ENCODE results near the gene TMEM135.
A peak's percentile ranks its signal among the peaks of the same experiment; 100 is the strongest.
"Not testable (repeated sequence)": the region's sequence is repeated elsewhere in the genome, so short reads cannot be mapped to it uniquely, and the experiment has no call there.

Gene TMEM135

DNA sequence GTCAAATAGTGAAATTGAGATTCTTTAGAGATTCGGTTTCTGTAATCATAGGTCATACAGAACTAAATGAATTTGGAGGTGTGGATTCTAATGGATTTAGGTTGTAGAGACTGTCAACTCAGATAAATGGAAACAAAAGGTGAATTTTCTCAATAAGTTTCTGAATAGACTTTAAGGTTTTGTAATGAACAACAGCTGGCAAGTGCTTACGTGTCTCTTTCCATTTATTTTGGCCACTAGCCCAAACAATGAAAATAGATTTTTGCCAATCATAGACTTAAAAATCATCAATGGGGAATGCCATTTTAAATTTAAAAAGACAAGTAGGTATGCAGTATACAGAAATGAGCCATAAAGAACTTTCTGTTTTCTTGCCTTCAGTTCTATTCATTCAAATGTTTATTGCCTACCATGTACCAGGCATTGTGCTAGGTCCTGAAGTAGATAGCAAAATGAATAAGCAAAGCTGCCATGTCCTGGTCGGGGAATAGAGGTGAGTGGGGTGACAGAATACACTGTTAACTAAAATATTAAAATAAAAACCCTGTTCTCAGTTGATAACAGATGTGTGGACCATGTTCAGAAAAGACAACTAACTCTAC, 16.9 kb upstream of the TMEM135 start:
- no peak for DNase-seq

DNA sequence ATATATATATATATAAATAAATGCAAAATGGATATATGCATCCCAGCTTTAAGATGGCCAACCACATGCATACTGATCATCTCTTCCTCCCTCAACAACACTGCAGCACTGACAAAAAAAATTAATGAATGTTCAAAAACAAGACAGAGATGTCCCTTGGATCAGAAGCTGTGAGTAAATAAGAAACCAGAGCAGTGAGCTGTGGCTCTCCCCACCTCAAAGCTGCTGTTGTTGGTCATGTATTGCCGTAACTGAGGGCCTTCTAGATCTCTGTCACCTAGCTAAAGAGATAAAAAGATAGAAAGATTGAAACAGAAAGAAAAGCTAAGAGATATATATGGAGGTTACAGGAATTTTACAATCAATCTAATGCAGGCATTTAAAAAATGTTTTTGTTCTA, 15.5 kb upstream of the TMEM135 start:
- no peak for DNase-seq

DNA sequence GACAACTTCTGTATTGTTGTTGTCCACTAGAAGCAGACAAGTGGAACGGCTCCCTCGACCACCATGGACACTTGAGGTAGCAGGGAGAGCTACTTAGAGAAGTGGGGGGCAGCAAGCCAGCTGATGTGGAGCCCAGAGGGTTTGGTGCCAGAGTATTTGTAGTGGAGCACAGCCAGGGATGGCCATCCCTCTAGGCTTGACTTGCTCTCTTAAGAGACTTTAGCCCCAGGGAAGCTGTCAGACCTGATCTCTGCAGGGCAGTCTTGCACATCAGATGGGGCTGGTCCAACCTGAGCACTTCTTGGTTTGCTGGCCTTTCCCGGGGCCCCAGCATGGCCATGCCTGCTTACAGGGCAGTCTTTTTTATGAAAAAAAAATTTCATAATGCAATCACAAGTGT, 15.0 kb upstream of the TMEM135 start:
- no peak for DNase-seq

DNA sequence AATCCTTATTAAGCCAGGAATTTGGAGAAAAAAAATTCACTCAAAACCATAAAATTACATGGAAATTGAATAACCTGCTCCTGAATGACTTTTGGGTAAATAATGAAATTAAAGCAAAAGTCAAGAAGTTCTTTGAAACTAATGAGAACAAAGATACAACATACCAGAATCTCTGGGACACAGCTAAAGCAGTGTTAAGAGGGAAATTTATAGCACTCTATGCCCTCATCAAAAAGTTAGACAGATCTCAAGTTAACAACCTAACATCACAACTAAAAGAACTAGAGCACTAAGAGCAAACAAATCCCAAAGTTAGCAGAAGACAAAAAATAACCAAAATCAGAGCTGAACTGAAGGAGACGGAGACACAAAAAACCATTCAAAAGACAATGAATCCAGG, 11.3 kb upstream of the TMEM135 start:
- not testable (repeated sequence) for DNase-seq

DNA sequence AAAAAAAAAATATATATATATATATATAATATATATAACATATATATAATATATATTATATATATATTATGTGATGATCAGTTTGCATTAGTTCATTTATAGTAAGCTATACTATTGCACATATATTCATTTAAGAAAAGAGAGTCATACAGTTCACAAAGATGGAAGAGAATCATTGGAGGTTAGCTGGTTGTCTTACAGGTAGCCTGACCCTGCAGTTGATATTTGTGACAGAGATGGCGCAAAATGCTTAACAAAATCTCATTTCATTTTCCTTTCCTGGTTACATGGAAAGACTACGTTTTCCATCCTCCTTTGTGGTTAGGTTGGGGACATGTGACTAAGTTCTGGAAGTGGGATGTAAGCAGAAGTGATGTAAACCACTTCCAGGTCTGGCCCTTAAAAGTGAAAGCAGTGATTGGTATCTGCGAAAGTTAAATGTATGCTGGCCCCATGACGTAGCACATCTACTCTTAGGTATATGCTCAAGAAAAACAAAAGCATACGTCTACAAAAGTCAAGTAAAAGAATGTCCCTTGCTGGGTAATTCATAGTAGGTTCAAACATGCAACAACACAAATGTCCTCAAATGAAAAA, 7.2 kb upstream of the TMEM135 start:
- DNase-seq, result no peak

DNA sequence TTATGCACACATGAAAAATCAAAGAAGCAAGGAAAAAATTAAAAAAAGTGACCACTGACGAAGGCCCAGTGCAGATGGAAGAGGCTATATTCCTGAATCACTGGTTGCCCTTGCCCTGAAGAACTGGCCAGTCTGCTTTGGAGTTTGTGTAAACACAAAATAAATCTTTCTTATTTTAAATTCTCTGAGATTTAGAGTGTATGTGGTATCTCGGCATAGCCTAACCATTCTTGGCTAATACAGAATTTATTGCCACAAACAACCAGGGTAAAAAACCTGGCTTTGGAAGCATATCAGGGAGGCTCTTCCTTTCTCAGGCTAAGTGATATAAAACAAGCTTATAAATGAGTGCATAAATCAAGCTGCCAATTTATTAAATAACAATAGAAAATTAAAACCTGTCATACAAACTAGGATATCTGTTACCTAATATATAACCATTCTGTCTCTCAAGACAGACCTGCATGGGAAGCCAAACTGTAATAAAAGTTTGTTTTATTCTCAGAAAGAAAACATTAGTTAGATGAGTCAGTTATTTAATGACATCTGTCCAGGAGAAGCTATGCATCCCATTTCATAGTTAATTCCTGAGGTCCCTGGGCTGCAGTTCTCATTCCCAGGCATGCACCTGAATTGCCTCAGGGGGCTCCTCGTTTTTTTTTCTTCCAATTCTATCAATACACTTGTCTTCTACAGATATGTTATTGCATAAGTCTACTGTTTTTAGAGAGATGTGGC, 6.1 kb upstream of the TMEM135 start:
- no peak for DNase-seq

DNA sequence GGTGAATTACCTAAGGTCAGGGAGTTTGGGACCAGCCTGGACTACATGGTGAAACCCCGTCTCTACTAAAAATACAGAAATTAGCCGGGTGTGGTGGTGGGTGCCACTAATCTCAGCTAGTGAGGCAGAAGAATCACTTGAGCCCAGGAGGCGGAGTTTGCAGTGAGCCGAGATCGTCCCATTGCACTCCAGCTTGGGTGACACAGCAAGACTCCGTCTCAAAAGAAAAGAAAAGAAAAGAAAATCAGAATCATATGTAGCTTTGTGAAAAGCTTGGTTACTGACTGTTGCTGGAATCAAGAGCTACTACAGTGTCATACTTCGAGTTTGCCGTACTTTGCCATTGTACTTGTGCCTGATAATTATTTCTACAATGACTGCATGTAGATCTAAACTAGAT, 4.2 kb upstream of the TMEM135 start:
- DNase-seq, result no peak

DNA sequence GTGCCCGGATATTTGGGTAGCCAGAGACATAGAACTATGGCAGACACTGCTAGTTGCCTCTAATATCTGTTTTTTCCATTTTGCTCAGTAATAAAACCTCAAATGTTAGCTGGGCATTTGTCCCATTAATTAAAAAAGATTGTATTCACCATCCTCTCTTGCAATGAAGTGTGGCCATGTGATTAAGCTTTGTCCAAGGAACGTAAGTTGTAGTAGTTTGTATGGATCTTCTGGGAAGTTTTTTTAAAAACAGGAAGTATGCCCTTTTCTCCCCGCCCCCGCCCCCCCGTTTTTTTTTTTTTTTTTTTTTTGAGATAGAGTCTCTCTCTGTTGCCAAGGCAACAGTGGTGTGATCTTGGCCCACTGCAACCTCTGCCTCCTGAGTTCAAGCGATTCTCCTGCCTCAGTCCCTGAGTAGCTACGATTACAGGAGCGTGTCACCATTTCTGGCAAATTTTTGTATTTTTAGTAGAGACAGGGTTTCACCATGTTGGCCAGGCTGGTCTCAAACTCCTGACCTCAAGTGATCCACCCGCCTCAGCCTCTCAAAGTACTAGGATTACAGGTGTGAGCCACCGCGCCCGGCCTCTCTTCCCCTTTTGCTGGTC, 1.7 kb upstream of the TMEM135 start:
- DNase-seq, result peak in 1 of 2 experiments; percentile 4

DNA sequence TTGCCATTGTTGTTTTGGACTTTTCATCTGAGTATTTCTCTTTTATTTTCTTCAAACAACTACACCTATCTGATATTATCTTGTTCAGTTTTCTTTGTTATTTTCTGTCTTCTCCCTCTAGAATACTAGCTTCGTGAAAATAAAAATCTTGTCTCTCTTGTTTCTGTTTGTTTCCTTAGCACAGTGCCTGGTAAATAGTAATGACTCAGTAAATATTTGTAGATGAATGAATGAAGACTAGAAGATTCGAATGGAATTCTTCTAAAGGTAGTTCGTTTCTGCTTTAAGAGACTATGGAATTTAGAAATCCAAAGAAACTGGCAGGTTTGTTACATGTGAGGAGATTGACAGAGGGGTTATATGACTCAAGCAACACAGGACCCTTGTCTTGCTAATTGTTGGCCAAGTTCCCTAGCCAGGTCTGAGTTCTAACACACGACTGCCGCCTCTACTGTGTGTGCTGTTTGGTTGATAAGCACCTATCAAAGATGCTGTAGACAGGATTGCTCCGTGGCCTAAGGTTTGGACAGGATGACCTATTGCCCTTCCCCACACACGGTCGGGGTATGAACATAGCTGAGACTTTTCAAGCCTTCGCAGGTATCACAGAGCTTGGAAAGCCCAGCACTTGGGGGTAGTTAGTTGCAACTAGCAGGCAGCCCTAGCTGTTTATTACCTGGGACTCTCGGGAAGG, 831 bp upstream of the TMEM135 start:
- DNase-seq, result peak in 1 of 2 experiments; percentile 16

DNA sequence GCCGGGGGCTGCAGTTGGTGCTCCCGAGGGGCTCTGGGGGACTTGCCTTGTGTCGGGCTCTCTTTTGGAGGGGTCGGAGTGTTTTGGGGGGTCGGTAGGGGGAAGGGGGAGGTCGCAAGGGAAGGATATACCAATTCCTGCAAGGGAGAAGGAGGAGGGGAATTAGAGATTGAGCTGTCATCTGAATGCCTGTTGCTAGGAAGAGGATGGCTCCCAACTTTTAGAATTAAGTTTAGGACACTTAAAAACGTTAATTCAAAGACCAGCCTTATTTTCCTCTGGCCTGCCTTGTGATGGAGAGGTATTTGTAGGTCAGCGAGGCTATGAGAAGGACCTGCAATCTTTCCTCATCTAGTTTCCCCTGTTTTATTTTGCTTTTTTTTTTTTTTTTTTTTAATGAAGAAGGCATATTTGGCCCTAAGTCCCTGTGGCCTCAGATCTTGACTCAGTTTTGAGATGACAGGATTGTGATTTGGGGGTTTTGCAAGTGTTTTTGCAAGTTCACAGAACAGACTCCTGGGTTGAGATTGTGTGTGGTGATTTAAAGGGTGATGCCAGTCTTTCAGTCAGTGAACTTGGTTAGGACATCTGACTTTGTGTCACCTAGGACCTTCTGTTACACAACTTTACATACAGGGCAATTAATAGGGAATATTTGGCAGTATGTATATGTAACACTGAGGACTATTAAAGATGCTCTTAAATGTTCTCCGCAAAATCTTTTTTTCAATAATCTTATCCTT, 672 bp downstream of the TMEM135 start:
- DNase-seq, result no peak

DNA sequence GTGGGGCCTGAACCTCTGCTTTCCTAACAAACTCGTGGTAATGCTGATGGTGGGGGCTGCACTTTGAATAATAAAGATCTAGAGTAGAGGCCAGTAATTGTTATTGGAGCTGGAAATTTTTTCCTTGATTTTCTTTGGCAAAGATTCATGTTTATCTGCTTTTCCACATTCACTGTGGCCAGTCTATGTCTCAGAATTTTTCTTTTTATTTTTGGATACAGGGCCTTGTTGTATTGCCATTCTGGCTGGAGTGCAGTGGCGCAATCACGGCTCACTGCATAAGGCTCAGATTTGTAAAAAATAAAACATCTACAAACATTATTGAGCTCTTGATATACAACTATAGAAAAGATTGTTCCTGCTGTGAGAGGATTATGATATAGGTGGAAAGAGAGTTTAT, 1.6 kb downstream of the TMEM135 start:
- no peak for DNase-seq

DNA sequence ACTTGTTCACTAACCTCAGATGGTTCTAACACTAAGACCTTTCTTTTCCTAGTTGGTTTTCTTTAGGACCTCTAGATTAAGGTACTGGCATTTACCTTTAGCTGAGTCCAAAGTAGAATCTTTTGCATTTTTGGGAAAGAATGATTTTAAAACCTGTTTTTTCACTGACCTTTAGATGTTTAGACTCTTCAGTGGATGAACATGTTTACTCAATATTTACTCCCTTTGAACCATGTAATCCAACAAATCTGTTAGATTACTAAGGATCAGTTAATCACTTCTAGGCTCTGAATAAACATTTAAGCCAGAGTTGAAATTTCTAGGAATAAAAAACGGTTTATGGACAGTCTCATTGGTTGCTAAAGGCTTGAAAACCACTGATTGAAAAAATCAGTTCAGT, 6.2 kb downstream of the TMEM135 start:
- DNase-seq, result no peak

DNA sequence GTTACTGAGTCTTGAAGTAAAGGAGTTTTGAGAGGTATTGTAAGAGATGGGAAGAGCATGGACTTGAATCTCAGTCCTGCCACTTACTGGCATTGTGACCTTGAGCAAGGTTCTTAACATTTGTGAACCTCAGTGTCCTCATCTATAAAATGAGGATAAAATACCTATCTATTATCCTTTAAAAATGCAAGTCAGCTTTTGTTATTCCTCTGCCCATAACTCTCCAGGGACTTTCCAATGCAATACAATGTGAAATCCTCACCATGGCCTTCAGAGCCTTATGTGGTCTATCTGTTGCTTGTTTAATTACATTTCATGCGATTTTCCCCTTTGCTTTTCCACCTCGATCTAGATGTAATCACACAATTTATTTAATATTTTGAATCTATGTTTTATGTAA, 9.1 kb downstream of the TMEM135 start:
- no peak for DNase-seq

DNA sequence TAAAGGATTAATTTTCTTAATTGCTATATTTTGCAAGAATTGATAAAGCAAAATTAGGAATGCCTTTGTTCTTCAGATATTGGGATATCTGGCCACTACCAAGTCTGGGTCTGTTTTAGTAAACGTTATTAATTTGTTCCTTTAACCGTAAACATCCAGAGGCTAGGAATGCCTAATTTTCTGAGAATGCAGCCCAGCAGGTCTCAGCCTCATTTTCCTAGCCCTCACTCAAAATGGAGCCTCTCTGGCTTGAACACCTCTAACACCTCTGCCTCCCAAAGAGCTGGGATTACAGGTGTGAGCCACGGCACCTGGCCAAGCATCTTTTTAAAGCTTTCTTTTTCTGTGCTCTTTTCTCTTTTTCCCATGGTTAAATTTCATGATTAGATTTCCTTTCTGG, 18.4 kb downstream of the TMEM135 start:
- no peak for DNase-seq

DNA sequence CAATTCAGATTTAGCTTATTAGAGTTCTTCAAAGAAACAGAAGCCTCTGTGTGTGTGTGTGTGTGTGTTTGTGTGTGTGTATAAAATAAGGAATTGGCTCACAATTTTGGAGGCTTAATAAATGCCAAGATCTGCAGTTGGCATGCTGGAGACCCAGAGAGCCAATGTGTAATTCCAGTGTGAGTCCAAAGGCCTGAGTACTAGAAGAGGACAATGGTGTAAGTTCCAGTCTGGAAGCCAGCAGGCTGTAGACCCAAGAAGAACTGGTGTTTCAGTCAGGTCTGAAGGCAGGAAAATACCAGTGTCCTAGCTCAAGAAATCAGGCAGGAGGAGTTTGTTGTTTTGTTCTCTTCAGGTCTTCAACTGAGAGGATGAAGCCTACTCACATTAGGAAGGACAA, 20.0 kb downstream of the TMEM135 start:
- no peak for DNase-seq

DNA sequence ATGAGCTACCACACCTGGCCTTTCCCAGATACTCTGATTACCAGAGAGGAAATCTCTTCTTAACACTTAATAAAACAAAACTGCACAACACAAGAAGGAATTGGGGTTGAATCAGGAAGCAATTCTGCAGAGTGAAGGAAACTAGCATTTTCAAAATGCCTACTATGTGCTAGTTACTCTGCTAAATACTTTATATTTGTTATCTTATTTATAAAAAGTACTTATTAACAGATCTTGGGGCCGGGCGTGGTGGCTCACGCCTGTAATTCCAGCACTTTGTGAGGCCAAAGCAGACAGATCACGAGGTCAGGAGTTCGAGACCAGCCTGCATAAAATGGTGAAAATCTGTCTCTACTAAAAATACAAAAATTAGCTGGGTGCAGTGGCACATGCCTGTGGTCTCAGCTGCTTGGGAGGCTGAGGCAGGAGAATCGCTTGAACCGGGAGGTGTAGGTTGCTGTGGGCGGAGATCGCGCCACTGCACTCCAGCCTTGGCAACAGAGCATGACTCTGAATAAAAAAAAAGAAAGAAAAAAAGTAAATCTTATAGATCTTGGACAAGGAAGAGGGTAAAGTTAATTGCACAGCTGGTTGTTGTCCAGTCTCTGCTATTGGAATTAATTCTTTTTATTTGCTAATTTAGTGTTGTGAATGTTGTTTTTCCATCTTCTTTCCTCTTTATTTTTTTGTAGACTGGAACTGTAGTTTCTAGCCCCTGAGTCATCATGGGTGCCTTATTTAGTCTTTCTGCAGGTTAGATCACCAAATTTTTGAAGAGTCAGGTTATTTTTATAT, 22.1 kb downstream of the TMEM135 start:
- DNase-seq, result no peak

DNA sequence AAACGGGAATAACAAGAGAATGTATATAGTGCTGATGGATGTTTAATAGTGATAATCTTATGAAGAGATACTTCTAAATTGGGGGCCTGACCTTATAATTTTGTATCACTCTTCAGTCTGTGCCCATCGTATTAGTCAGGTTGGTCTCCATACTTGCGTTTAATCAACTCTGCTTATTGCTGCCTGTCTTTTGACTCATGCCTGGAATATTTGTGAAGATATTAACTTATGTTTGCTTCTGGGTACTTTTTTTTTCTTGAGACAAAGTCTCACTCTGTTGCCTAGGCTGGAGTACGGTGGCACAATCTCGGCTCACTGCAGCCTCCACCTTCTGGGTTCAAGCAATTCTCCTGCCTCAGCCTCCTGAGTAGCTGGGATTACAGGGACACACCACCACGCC, 24.0 kb downstream of the TMEM135 start:
- no peak for DNase-seq

DNA sequence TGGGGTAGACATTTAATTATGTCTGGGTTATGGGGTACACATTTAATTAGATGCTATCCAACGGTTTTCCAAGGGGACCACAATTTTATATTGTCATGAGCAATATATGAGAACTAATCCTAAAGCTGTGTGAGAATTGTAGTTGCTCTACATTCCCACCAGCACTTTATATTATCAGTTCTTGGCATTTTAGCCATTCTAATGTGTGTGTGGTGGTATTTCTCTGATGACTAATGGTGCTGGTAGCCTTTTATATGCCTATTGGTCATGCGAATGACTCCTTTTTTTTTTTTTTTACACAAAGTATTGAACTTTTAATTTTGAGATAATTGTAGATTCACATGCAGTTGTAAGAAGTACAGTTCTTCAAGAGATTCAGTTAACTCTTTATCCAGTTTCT, 26.2 kb downstream of the TMEM135 start:
- DNase-seq, result no peak

DNA sequence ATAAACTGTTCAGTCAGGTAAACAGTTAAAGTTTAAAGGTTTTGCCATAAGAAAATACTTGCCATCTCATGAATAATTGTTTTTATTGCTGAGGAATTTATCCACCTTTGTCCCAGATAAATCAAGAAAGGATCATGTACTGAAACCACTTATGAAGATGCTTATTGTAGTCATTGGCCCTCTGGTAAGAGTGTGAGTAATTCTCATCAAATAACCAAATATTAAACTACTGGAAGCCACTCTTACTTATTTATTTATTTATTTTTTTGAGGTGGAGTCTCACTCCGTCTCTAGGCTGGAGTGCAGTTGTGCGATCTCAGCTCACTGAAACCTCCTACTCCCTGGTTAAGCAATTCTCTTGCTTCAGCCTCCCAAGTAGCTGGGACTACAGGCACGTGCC, 35.1 kb downstream of the TMEM135 start:
- DNase-seq, result no peak

DNA sequence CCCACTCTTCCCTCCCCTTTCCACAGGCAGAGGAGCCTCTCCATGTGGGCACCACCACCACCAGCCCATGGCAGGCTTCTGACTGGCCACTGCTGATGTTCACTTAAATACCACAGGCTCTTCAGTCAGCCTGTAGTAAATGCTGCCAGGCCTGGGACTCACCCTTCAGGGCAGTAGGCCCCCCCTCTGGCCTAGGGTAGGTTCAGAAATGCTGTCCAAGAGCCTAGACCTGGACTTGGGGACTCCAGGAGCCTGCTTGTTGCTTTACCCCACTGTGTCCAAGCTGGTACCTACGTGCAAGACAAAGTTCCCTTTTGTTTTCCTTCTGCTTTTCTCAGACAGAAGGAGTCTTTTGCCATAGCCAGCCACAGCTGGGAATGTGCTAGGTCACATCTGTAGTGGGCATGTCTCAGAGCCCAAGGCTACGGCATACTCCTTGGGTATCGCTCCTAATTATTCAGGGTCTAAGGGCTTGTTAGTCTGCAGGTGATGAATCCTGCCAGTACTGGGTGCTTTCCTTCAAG, 38.6 kb downstream of the TMEM135 start:
- DNase-seq, result no peak

DNA sequence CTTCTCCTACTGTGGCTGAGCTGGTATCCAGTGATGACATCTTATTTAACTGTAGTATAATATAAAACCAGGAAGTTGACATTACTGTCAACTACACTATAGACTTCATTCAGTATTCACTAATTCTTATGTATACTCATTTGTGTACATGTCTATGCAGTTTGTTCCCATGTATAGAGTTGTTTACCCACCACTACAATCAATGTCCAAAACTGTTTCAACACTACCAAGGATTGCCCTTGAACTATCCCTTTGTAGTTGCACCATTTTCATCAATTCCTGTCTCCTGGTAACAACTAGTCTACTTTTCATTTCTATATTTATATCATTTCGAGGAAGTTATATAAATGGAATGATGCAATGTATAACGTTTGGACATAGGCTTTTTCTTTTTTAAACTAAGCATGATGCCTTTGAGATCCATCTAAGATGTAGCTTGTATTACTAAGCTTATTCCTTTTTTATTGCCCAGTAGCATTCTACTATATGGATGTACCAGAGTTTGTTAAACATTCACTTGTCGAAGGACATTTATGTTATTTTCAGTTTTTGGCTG, 39.2 kb downstream of the TMEM135 start:
- DNase-seq, result no peak

All from activated CD4-positive, alpha-beta T cell treated with anti-CD3 and anti-CD28 coated beads, Interleukin-2, amount 50 U/mL, for 48 hours (primary cell).